Glomerular visceral epithelial cell (primary cell): Measurements from ENCODE around the gene MAP1B.

Source experiments
- DNase-seq: peaks from one replicate; pipeline ENCODE4 v3.0.0-alpha.2; 2016; ENCODE audit errors: extremely low spot score

Gene MAP1B

DNA sequence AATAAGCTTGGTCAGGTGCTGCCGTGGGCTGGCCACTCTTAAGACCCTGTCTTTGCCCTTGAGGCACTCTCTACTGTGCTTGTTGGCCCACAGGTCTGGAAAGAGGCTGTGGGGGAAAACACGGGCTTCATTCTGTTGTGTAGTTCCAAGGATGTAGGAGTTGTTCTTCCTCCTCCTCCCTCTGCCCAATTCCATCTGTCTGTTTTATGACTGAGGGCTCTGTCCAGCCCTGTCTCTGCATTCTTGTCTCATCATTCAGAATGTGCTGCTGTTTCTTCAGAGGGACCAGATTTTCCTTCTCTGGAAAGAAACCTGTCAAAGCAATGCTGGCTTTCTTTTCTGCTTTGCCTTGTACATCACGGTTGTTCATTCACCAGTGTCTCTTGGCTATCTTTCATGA is 84.1 kb downstream of the MAP1B start:
- no peak for DNase-seq

- DNase-seq: no peak
These were observed 87.6 kb downstream of the MAP1B start for GRCh38 chr5:72194846-72195245.

DNA sequence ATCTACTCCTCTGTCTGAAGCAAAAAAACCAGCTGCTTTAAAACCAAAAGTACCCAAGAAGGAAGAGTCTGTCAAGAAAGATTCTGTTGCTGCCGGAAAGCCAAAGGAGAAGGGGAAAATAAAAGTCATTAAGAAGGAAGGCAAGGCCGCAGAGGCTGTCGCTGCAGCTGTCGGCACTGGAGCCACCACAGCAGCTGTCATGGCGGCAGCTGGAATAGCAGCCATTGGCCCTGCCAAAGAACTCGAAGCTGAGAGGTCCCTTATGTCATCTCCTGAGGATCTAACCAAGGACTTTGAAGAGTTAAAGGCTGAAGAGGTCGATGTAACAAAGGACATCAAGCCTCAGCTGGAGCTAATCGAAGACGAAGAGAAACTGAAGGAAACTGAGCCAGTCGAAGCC is 88.3 kb downstream of the MAP1B start:
- no peak for DNase-seq

- no peak for DNase-seq
These were observed 90.1 kb downstream of the MAP1B start for GRCh38 chr5:72197393-72197792.

GRCh38 chr5:72199681-72200080 is 92.4 kb downstream of the MAP1B start:
- no peak for DNase-seq

DNA sequence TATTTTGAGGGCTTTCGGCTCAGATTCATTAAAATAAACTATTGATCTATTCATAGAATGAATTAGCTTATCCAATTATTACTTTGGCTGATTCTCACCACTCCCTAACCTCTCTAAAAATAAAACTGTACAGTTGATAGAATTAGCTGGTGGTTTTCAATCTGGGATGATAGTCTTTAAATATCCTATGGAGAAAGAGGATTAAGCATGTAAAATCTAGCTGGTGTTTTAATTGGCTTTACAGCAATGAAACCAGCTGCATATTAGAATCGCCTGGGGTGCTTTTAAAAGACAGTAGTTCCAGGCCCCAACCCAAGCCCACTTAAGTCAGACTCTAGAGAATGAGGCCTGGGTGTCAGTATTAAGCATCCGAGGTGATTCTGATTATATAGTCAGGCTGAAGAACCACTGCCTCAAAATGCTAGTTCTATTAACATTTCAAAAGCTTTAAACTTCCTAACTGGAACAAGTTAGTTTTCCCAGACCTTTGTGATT is 95.1 kb downstream of the MAP1B start:
- DNase-seq: no peak

DNA sequence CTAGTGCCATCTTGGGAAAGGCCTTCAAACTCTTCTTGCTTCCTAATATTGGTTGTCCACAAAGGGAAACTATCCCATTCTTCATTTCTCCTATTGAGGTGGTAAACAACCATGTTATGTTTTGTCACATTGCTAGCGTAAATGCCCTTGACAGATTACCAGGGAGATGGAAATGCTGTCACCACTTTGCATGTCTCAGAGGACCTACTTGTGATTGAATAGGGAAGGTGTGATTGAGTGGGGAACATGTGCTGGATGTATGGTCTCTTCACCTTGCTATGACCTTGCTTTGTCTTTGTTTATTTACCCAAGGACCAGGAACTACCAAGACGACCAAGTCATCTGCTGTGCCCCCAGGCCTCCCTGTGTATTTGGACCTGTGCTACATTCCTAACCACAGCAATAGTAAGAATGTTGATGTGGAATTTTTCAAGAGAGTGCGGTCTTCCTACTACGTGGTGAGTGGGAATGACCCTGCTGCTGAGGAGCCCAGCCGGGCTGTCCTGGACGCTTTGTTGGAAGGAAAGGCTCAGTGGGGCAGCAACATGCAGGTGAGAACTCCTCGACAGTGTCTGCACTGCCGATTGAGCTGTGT is 96.1 kb downstream of the MAP1B start:
- no peak for DNase-seq

- no peak for DNase-seq
These were observed 97.7 kb downstream of the MAP1B start for GRCh38 chr5:72204946-72205345.

DNA sequence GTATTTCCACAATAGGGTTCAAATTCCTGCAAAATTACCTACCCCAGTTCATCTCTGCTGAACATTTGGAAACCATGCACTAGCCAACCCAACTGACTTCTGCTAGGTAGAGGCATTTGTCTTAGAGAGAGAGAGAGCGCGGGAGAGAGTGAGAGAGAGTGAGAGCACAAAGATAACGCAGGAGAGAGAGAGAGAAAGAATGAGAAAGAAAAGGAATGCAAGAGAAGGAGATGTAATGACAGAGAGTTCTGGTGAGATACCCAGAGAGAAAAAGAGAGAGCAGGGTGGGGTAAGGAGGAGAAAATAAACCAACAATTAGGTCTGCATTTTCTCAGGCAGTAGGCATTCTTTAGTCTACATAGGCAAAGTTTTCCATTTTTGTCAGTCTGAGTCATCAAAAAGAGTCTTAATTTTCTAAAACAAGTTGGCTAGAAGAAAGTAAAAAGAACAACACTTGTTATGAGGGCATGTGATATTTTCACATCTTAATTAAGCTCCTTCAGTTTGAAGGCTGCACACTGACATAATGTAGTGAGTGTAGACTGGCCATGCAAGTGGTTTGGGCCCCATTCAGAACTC is 98.2 kb downstream of the MAP1B start:
- no peak for DNase-seq

GRCh38 chr5:72206160-72206559 is 98.9 kb downstream of the MAP1B start:
- no peak for DNase-seq

DNA sequence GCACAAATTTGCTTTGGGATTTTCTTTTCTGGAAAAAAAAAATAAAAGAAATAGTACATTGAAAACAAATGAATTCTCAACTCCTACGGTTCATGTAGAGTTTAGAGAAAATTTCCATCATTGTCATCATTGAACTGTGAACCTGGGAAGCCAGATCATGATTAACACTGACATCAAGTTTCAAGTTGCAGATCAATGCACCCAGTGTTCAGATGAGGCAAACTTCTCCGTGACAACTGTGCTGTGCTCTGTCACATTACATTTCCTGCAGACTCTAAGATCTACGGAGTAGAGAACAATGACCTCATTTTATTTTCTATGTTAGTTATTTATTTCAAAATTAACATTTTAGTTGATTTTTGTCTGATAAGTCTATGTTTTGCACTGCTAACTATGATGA is 99.7 kb downstream of the MAP1B start:
- no peak for DNase-seq

- DNase-seq: no peak
These were observed 101.2 kb downstream of the MAP1B start for GRCh38 chr5:72208324-72208926.

DNA sequence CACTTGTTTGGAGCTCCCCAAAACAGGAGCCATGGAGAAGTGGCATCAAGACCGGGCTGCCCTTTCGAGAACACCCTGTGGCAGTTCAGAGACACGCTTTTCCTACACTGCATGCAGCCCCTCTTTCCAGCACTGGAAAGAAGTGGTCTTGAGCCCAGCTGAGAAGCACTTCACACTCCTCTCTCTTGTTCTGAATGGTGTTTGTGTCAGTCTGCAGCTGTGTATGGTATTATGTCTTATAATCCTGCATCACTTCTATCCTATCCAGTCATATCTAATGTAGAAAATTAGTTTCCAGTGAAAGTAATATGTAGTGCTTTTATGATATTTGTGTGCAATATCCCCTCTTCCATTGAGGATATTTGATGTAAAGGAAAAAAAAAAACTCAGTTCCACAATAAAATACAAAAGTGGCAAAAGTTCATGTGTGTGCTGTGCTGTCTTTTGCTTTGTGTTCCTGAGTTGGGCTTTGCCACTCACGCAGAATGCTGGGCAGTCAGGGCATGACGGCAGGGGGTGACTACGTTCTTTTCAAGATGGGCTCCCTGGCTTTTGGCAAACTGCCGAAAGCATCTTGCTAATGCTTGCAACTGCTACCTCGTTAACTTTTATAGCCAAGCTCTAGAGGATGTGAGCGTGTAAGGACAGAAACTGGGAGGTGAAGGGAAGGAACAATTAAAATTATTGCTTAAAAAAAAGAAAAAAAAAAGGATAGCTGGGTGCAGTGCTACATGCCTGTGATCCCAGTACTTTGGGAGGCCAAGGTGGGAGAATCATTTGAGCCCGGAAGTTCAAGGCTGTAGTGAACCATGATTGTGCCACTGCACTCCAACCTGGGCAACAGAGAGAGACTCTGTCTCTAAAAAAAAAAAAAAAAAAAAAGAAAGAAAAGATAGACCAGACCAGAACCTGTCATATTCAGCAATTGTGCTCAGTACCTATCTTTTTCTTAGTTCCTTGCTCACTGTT is 102.2 kb downstream of the MAP1B start:
- peak; percentile 60 for DNase-seq

- peak; percentile 84 for DNase-seq
These were observed 103.8 kb downstream of the MAP1B start for GRCh38 chr5:72210888-72211678.

GRCh38 chr5:72212171-72212570 is 104.9 kb downstream of the MAP1B start:
- DNase-seq: no peak

- no peak for DNase-seq
These were observed 106.2 kb downstream of the MAP1B start for GRCh38 chr5:72213482-72213881.

GRCh38 chr5:72214168-72214567 is 106.9 kb downstream of the MAP1B start:
- no peak for DNase-seq

DNA sequence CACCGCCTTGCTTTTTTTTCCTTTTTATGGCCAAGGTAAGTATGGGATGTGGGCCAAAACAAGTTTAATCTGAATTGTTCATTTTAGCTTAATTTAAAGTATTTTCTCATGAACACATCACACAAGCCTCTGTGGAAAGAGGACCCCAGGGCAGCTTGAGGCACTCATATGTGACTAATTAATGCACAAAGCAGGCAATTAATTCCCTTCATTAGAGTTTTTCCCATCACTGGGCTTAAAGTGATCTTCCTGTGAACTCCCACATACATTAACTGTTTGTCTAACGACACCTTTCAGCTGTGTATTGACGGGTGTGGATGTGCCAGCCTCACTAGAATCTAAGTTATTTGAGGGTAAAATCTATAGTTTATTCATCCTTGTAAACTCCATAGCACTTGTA is 109.5 kb downstream of the MAP1B start:
- no peak for DNase-seq

DNA sequence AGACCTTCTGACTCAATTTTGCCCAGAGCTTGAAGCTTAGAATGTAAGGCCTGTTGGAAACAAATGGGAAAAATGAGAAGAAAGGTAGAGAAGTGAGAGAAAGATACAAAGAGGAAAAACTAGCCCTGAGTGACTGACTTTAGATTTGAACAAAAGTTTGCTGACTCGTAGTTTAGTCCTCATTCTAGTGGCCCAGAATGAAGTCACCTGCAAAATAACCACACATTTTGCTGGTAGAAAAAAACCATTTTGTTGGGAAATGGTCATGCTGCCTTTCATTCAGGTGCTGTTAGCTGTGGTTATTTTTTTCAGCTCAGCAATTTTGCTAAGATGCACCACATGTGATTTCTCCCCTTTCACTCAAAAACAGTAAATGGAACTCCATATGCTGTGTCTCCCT is 113.8 kb downstream of the MAP1B start:
- no peak for DNase-seq

DNA sequence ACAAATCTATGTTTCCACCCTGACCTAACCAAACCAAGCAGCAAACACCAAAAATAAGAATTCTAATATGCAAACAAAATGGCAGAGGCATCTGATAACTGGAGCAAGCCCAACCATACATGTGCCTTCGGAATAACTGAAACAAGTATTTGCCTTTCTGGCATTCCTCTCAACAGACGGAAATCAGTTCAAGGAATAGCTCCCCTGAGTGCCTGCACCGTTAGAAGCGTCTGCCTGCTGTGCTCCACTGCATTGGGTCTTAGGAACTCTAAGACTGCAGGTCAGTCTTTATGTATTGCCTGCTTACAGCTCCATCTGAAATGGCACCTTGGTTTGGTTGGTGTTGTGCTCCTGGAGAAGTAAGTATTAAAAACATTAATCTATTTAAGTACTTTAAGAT is 114.3 kb downstream of the MAP1B start:
- no peak for DNase-seq

DNA sequence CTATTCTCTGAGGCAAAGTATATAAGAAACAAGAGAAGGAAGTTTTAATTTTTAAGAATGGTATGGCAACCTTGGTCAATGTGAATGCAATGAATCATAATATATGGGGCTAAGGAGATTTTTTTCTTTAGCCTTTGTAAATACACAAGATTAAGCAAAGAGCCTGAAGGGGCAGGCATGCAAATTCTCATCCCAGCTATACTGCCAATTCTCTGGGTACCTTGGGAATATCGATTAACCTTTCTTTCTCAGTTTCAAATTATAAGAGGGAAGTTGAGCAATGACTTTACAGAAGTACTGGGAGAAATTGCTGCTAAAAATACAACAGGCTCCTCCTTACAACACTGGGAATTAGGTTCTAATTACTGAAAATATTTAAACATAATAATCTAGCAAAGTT is 115.2 kb downstream of the MAP1B start:
- no peak for DNase-seq

DNA sequence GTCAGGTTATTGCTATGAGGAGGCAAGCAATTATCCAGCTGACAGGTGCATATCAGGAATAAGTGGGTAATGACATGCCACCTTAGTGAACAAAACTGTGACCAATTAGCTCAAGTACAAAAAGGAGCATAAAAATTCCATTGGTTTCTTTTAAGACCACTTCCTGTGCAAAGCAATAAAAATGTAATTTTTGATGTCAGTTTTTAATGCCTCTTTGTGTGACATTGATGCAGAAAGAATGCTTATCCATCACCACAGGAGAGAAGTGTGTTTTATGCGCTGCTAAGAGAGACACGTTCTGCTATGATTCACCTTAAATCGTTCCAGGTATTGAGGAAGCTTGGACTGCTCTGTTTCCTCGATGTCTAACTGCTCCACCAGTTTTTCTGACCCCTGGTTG is 116.1 kb downstream of the MAP1B start:
- DNase-seq: no peak
